Endothelial cell (in vitro differentiated cells): ENCODE data around the gene INVS. TPM values are rescaled to one million over a fixed set of nuclear protein-coding genes. Genes with fewer than 3 reads are reported as not detected.
"Not testable (repeated sequence)": the region's sequence is repeated elsewhere in the genome, so short reads cannot be mapped to it uniquely, and the experiment has no call there.

ENCODE experiments used
- DNase-seq: peaks from one replicate; pipeline ENCODE4 v3.0.0; 2021; ENCODE audit warnings: low spot score
- H3K27ac Mint-ChIP-seq: one replicate; pipeline ENCODE4 v1.8.0; 2021; ENCODE audit warnings: mixed read lengths, inconsistent platforms; ENCODE audit not compliant: unreplicated experiment
- H3K27me3 Mint-ChIP-seq: one replicate; pipeline ENCODE4 v1.8.0; 2021; ENCODE audit warnings: mild to moderate bottlenecking, moderate library complexity, mixed read lengths, inconsistent platforms; ENCODE audit not compliant: unreplicated experiment
- H3K36me3 Mint-ChIP-seq: one replicate; pipeline ENCODE4 v1.8.0; 2021; ENCODE audit warnings: mild to moderate bottlenecking, low read depth, mixed read lengths, inconsistent platforms; ENCODE audit not compliant: unreplicated experiment
- H3K4me1 Mint-ChIP-seq: one replicate; pipeline ENCODE4 v1.8.0; 2021; ENCODE audit warnings: mild to moderate bottlenecking, mixed read lengths, inconsistent platforms; ENCODE audit not compliant: unreplicated experiment
- H3K4me3 Mint-ChIP-seq: one replicate; pipeline ENCODE4 v1.8.0; 2021; ENCODE audit warnings: mild to moderate bottlenecking, mixed read lengths, inconsistent platforms; ENCODE audit not compliant: unreplicated experiment
- H3K9me3 Mint-ChIP-seq: one replicate; pipeline ENCODE4 v1.8.0; 2021; ENCODE audit warnings: mixed read lengths, inconsistent platforms; ENCODE audit not compliant: unreplicated experiment
- total RNA-seq: library from RNA; stranded (reverse); fragmentation: NEBNext Ultra II Directional; extraction: Animal tissue kit (Norgen Biotek cat#: 25700); gene quantifications from one replicate; pipeline ENCODE4 v1.2.1, GENCODE V29; 2021; ENCODE audit not compliant: unreplicated experiment
- TF ChIP-seq, protein P1 (sequence below): fragments of 200-600 bp; sonication (generic); IDR thresholded peaks from one replicate; pipeline ENCODE4 v1.5.0; 2021; ENCODE audit warnings: antibody characterized with exemption; ENCODE audit not compliant: unreplicated experiment

Gene INVS
- total RNA-seq, 1 donor from 2014 or later = 21.6 TPM

DNA sequence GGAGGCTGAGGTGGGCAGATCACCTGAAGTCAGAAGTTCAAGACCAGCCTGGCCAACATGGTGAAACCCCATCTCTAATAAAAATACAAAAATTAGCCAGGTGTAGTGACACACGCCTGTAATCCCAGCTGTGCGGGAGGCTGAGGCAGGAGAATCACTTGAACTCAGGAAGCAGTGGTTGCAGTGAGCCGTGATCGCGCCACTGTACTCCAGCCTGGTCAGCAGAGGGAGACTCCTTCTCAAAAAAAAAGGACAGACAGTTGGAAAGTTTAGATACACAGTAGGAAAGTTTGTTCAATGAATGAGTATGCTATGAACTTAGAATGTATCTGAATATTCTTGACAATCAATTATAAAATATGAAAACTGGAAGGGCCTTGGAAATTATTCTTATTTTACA, 37.8 kb downstream of the INVS start:
- not testable (repeated sequence) for H3K36me3 Mint-ChIP-seq, H3K4me3 Mint-ChIP-seq, H3K9me3 Mint-ChIP-seq, H3K27ac Mint-ChIP-seq, H3K27me3 Mint-ChIP-seq, H3K4me1 Mint-ChIP-seq, DNase-seq
- TF ChIP-seq, protein P1, sequence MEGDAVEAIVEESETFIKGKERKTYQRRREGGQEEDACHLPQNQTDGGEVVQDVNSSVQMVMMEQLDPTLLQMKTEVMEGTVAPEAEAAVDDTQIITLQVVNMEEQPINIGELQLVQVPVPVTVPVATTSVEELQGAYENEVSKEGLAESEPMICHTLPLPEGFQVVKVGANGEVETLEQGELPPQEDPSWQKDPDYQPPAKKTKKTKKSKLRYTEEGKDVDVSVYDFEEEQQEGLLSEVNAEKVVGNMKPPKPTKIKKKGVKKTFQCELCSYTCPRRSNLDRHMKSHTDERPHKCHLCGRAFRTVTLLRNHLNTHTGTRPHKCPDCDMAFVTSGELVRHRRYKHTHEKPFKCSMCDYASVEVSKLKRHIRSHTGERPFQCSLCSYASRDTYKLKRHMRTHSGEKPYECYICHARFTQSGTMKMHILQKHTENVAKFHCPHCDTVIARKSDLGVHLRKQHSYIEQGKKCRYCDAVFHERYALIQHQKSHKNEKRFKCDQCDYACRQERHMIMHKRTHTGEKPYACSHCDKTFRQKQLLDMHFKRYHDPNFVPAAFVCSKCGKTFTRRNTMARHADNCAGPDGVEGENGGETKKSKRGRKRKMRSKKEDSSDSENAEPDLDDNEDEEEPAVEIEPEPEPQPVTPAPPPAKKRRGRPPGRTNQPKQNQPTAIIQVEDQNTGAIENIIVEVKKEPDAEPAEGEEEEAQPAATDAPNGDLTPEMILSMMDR = peak; percentile 18

DNA sequence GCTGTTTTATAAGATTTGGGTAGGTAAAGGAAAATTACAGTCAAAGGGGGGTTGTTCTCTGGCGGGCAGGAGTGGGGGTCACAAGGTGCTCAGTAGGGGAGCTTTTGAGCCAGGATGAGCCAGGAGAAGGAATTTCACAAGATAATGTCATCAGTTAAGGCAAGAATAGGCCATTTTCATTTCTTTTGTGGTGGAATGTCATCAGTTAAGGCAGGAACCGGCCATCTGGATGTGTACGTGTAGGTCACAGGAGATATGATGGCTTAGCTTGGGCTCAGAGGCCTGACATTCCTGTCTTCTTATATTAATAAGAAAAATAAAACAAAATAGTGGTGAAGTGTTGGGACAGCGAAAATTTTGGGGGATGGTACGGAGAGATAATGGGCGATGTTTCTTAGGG, 41.3 kb downstream of the INVS start:
- H3K27ac Mint-ChIP-seq, DNase-seq, H3K36me3 Mint-ChIP-seq, H3K27me3 Mint-ChIP-seq, H3K4me3 Mint-ChIP-seq, H3K9me3 Mint-ChIP-seq: not testable (repeated sequence)
- peaks cover 13% of the 10 kb centered on the region for H3K4me1 Mint-ChIP-seq

DNA sequence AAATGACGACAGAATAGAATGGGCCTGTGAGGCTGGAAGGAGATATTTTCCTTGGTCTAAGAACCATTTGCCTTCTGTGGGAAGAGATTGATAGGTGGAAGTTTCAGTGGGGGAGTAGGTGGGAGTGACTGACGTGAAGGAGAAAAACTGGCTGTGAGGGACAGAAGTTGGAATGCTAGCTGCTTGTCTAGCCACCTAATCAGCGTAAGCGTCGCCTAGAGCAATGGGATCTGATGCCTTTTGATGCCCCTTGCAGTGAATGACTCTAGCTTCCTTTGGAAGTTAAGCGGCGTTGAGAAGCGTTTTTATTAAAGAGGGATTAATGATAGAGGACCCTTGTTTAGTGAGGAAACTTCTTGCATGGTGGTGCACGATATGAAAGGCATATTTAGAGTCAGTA, 42.8 kb downstream of the INVS start:
- not testable (repeated sequence) for H3K27me3 Mint-ChIP-seq, H3K4me3 Mint-ChIP-seq, H3K36me3 Mint-ChIP-seq, H3K9me3 Mint-ChIP-seq, DNase-seq, H3K27ac Mint-ChIP-seq
- peaks cover 19% of the 10 kb centered on the region for H3K4me1 Mint-ChIP-seq

DNA sequence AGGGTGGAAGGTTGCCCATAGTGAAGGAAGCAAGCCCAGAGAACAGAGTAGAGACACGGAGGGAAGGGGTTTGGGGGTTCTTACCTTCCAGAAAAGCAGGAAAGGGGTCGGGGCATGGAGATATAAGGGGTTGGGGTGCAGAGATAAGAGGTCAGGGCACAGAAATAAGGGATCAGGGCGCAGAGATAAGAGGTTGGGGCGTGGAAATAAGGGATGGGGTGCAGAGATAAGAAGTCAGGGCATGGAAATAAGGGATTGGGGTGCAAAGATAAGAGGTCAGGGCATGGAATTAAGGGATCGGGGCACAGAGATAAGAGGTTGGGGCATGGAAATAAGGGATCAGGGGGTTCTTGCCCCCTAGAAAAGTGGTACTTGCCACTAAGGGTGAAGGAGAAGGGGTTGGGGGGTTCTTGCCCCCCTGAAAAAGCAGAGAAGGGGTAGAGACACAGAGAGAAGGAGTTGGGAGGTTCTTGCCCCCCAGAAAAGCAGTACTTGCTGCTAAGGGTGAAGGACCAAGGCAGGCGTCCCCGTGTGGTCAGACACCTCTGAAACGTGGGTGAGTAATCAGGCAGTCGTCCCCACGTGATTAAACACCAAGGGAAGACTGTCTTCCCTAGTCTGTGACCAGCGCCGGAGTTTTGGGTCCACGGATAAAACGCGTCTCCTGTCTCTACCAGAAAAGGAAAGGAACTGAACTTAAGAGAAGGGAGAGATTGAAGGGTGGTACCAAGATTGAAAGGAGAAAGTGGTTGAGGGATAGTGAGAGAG, 46.3 kb downstream of the INVS start:
- H3K4me3 Mint-ChIP-seq = peak overlapping the region; percentile 4
- H3K27ac Mint-ChIP-seq, H3K9me3 Mint-ChIP-seq, H3K27me3 Mint-ChIP-seq, H3K36me3 Mint-ChIP-seq, DNase-seq: not testable (repeated sequence)
- H3K4me1 Mint-ChIP-seq = peaks cover 19% of the 10 kb centered on the region

DNA sequence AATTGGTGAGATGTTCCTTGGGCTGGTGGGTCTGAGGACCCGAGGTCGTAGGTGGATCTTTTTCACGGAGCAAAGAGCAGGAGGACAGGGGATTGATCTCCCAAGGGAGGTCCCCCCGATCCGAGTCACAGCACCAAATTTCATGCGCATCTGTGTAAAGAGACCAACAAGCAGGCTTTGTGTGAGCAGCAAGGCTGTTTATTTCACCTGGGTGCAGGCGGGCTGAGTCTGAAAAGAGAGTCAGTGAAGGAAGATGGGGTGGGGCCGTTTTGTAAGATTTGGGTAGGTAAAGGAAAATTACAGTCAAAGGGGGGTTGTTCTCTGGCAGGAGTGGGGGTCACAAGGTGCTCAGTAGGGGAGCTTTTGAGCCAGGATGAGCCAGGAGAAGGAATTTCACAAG, 46.9 kb downstream of the INVS start:
- H3K4me3 Mint-ChIP-seq = peak overlapping the region; percentile 4
- not testable (repeated sequence) for DNase-seq, H3K27ac Mint-ChIP-seq, H3K36me3 Mint-ChIP-seq, H3K9me3 Mint-ChIP-seq, H3K27me3 Mint-ChIP-seq
- H3K4me1 Mint-ChIP-seq = peaks cover 19% of the 10 kb centered on the region

DNA sequence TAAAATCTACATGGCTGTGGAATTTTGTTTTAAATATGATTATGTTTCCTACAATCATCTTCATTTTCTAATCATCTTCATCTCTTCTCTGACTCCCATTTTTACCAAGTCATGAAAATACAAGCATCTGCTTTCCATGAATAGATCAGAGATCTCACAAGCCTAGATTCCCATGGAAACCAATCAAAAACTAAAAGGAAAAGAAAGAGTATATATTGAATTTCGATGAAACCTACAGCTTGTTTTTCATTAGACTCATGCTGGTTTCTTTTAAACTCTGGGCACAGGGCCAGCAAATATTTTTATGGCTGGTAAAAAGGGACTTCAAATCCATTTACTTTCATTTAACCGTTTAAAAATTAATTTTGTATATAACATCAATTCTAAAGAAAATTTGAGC, 51.2 kb downstream of the INVS start:
- Mint-ChIP-seq H3K4me1 (peaks cover 7% of the 10 kb centered on the region), H3K27me3 (peaks cover 3% of the 10 kb centered on the region), H3K27ac (no peak overlapping the region), H3K9me3 (no peaks in the 10 kb centered on the region), H3K36me3 (no peaks in the 10 kb centered on the region), H3K4me3 (no peak overlapping the region)
- TF ChIP-seq, protein P1 = no peak
- no peak for DNase-seq

DNA sequence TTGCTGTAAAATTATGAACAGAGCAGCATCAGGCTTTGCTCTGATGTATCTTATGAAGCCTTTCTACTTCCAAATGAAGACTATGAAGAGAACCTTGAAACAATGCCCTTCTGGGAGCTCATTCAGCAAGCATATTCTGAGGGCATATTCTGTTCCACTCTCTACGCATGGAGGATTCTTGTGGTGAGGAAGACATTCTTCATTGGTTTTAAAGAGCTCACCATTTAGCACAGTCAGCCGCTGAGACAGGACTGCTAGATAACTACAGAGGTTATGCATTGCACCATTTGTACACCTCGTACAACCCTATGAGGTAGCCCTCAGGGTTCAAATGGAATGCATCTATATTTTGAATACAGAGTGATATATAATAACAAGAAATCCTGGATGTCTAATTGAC, 61.0 kb downstream of the INVS start:
- no peak for DNase-seq
- Mint-ChIP-seq H3K4me1 (no peaks in the 10 kb centered on the region), H3K27ac (no peak overlapping the region), H3K9me3 (no peaks in the 10 kb centered on the region), H3K27me3 (peaks cover 2% of the 10 kb centered on the region), H3K4me3 (no peak overlapping the region), H3K36me3 (peaks cover 7% of the 10 kb centered on the region)
- TF ChIP-seq, protein P1 = no peak
